Measurements from ENCODE around the gene OPTC.

DNA sequence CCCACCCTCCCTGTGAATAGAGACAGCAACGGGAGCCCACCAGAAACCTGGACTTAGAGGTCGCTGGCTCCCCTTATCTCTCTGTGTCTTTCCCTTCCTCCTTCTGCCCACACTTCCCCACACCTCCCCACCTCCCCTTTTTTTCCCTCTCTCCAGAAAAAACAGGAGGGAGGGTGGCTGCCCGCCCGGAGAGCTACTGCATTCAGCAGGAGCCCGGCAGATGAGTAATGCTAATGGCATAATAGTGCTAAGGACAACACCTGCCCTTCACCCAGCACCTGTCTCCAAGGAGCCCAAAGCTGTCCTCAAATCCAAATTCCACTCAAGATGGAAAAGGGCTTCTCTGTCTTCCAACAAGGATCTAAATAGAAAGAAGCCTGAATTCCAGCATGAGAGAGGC, 29.7 kb upstream of the OPTC start:
- TF ChIP-seq, protein P1, sequence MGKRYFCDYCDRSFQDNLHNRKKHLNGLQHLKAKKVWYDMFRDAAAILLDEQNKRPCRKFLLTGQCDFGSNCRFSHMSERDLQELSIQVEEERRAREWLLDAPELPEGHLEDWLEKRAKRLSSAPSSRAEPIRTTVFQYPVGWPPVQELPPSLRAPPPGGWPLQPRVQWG (CRISPR knock-in tag; IDR thresholded peaks at IDR 0.05; ENCODE audit: borderline replicate concordance, low read depth) = no peak
- TF ChIP-seq POLR2AphosphoS5 (IDR thresholded peaks at IDR 0.05; ENCODE audit: low read depth, low read length) (no peak), ZNF160 (CRISPR knock-in tag; IDR thresholded peaks at IDR 0.05) (no peak), ZNF124 (CRISPR knock-in tag; IDR thresholded peaks at IDR 0.05) (no peak), ZNF451 (CRISPR knock-in tag; IDR thresholded peaks at IDR 0.05) (no peak), ZBTB33 (CRISPR knock-in tag; IDR thresholded peaks at IDR 0.05) (no peak)
- TF ChIP-seq, protein P2, sequence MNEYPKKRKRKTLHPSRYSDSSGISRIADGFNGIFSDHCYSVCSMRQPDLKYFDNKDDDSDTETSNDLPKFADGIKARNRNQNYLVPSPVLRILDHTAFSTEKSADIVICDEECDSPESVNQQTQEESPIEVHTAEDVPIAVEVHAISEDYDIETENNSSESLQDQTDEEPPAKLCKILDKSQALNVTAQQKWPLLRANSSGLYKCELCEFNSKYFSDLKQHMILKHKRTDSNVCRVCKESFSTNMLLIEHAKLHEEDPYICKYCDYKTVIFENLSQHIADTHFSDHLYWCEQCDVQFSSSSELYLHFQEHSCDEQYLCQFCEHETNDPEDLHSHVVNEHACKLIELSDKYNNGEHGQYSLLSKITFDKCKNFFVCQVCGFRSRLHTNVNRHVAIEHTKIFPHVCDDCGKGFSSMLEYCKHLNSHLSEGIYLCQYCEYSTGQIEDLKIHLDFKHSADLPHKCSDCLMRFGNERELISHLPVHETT (CRISPR knock-in tag; conservative IDR thresholded peaks at IDR 0.05) = no peak

All from HepG2 (cell line).